Measurements from ENCODE around the gene SVIL.

The SVIL gene

DNA sequence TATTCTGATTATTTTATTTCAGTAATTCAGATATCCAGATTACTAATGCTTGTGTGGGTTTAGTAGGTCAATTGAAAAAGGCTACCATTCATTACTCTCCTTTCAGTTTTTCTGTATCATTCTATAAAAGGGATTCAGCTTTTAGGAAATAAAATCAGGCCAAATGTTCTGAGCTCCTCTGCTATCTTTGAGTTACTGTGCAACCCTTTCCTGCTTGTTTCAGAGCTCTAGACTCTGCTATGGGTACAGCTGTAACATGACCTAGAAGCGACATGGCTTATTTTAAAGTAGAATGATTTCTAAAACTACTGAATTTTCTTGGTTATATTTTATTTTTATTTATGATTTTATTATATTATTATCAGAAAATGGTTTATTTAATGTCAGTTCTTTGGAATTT lies 203.1 kb downstream of the SVIL start:
- no peak overlapping the region for H3K27ac ChIP-seq
- no peak for TF ChIP-seq ZFX (IDR thresholded peaks at IDR 0.05)
- TF ChIP-seq, protein P1, sequence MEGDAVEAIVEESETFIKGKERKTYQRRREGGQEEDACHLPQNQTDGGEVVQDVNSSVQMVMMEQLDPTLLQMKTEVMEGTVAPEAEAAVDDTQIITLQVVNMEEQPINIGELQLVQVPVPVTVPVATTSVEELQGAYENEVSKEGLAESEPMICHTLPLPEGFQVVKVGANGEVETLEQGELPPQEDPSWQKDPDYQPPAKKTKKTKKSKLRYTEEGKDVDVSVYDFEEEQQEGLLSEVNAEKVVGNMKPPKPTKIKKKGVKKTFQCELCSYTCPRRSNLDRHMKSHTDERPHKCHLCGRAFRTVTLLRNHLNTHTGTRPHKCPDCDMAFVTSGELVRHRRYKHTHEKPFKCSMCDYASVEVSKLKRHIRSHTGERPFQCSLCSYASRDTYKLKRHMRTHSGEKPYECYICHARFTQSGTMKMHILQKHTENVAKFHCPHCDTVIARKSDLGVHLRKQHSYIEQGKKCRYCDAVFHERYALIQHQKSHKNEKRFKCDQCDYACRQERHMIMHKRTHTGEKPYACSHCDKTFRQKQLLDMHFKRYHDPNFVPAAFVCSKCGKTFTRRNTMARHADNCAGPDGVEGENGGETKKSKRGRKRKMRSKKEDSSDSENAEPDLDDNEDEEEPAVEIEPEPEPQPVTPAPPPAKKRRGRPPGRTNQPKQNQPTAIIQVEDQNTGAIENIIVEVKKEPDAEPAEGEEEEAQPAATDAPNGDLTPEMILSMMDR (conservative IDR thresholded peaks at IDR 0.05): no peak

DNA sequence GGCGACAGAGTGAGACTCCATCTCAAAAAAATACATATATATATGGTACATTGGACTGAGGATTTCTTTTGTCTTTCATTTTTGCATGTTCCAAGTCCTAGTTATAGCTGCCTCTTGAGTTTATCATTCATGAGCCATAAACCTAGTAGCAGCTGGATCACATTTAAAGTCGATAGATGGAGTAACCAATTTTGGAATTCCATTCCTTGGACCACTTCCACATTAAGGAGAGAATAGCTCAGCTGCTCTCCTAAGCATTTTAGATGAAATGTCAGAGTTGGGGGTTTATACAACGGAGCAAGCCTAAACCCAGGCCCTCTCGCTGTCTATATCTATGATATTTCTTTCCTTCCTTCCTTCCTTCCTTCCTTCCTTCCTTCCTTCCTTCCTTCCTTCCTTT lies 204.7 kb downstream of the SVIL start:
- no peak overlapping the region for H3K27ac ChIP-seq
- TF ChIP-seq, protein P1 (conservative IDR thresholded peaks at IDR 0.05): no peak
- TF ChIP-seq ZFX (IDR thresholded peaks at IDR 0.05): no peak

DNA sequence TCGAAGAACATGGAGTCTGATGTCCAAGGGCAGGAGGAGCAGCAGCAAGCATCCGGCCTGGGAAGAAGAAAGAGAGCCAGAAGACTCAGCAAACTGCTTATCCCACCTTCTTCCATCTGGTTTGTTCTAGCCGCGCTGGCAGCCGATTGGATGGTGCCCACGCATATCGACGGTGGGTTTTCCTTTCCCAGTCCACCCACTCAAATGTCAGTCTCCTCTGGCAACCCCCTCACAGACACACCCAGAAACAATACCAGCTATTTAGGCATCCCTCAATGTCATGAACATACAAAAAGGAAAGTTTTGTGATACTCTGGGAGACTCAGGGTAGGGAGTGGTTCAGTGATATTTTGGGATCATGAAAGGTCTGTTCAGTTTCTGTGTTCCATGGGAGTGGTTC lies 206.3 kb downstream of the SVIL start:
- TF ChIP-seq, protein P1 (conservative IDR thresholded peaks at IDR 0.05): no peak
- TF ChIP-seq ZFX (IDR thresholded peaks at IDR 0.05): no peak

DNA sequence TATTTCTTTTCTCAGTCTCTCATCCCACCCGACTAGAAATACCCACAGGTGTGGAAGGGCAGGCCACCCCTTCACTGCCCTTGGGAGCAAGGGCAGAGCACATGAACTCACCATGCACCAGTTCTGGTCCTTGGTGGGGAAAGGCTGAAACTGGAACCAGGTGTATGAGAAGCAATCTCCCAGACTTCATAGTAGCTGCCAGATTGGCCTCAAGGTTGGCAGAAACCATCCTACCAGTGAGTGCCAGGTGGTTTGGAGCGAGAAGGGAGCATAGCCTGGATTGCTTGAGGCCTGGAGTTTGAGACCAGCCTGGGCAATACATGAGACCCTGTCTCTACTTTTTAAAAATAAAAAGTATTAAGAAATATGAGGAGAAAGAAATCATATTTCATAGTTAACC lies 207.1 kb downstream of the SVIL start:
- no peak overlapping the region for H3K27ac ChIP-seq
- TF ChIP-seq, protein P1 (conservative IDR thresholded peaks at IDR 0.05): no peak
- no peak for TF ChIP-seq ZFX (IDR thresholded peaks at IDR 0.05)

More for the DNA sequence above, 206.3 kb downstream of the SVIL start:
- no peak overlapping the region for H3K27ac ChIP-seq

DNA sequence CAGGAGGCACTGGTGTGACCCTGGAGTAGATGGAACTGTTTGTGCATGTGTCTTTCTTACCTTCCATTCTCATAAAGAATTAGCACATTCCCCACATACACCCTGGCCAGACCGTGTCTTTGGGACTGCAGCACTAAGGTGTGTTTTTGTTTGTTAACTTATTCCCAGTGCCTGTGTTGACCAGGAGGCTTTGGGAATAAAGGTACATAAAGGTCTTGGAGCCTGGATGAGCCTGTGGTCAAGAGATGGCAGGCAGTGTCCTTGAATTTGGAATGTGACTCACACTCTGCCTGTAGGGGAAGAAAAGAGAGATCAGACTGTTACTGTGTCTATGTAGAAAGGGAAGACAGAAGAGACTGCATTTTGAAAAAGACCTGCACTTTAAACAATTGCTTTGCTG lies 208.4 kb downstream of the SVIL start:
- H3K27ac ChIP-seq: no peak overlapping the region
- TF ChIP-seq, protein P1 (conservative IDR thresholded peaks at IDR 0.05): no peak
- no peak for TF ChIP-seq ZFX (IDR thresholded peaks at IDR 0.05)

DNA sequence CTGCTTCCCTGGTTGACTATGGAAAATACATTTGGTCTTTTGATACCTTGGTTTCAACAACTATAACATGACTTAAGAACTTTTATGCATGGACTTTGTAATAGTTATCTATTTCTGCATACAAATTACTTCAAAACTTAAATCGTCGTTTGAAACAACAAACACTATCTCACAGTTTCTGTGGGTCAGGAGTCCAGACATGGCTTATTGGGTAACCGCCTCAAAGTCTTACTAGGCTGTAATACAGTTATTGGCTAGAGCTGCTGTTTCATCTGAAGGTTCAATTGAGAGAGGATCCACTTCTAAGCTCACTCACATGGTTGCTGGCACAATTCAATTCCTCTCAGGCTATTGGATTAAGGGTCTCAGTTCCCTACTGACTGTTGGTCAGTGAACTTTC lies 210.8 kb downstream of the SVIL start:
- TF ChIP-seq, protein P1 (conservative IDR thresholded peaks at IDR 0.05): no peak
- no peak for TF ChIP-seq ZFX (IDR thresholded peaks at IDR 0.05)
- H3K27ac ChIP-seq: no peak overlapping the region

DNA sequence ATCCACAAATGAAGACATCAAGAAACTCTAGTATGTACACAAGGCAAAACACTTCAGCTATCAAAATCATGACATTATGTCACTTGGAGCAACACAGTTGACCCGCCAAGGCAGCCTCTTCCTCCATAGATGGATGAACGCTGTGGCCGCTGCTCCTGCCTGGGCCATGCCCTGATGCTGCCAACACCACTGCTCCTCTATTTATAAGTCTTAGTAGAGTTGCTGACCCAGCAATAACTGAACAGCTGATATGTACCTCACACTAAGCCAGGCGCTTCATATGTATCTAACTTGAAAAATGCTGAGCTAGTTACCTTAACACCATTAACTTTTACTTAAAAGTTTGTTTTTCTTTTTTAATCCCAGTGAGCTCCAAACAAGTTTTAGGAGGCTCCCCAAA lies 214.0 kb downstream of the SVIL start:
- TF ChIP-seq, protein P1 (conservative IDR thresholded peaks at IDR 0.05): no peak
- no peak for TF ChIP-seq ZFX (IDR thresholded peaks at IDR 0.05)
- no peak overlapping the region for H3K27ac ChIP-seq

All from C4-2B (cell line).